ENCODE data around the gene ZNF524. TPM values are rescaled to one million over a fixed set of nuclear protein-coding genes. Genes with fewer than 3 reads are reported as not detected.

Gene ZNF524
- total and polyA plus RNA-seq, 4 donors, result 12.6 to 62.5 (median 28.2) TPM

- WGBS, 2 donors, result 94 to 95% methylated on average over 62 to 73 of the region's 73 CpGs
- no peaks in the 10 kb centered on the region for H3K9me3 ChIP-seq (ENCODE audit: control insufficient read depth in 4 of 4, insufficient read depth in 3 of 4, low read length in 3 of 4)
- no peak for ATAC-seq (ENCODE audit: insufficient read depth, low FRiP score)
- TF ChIP-seq CTCF (IDR thresholded peaks at IDR 0.05; ENCODE audit: control extremely low read depth, extremely low read depth), result no peak
- peaks cover 0 to under 1% (median 0%) of the 10 kb centered on the region in 5 donors for H3K4me1 ChIP-seq (ENCODE audit: control insufficient read depth in 5 of 5, insufficient read depth in 5 of 5, low read length in 5 of 5)
- no peaks in the 10 kb centered on the region for H3K27me3 ChIP-seq (ENCODE audit: control insufficient read depth in 3 of 3, insufficient read depth in 3 of 3, low read length in 2 of 3)
- no peak for DNase-seq
- peaks cover 5 to 30% (median 23%) of the 10 kb centered on the region in 4 donors for H3K36me3 ChIP-seq (ENCODE audit: control insufficient read depth in 4 of 4, insufficient read depth in 4 of 4, low read length in 4 of 4)
- no peak overlapping the region for H3K27ac ChIP-seq (ENCODE audit: low read depth in 1 of 2, low read length in 1 of 2)
- H3K9ac ChIP-seq (ENCODE audit: insufficient read depth in 1 of 2, low read length in 2 of 2), result no peak overlapping the region
- H3K4me3 ChIP-seq, result no peak overlapping the region
Measured at GRCh38 chr19:55592391-55593090, 7.5 kb upstream of the ZNF524 start.

GRCh38 chr19:55593096-55593772, 6.9 kb upstream of the ZNF524 start:
- no peak overlapping the region for H3K4me3 ChIP-seq
- WGBS, 2 donors, result 91% methylated on average over 49 to 68 of the region's 68 CpGs
- no peaks in the 10 kb centered on the region for H3K9me3 ChIP-seq (ENCODE audit: control insufficient read depth in 4 of 4, insufficient read depth in 3 of 4, low read length in 3 of 4)
- no peak overlapping the region for H3K27ac ChIP-seq (ENCODE audit: low read depth in 1 of 2, low read length in 1 of 2)
- no peaks in the 10 kb centered on the region for H3K27me3 ChIP-seq (ENCODE audit: control insufficient read depth in 3 of 3, insufficient read depth in 3 of 3, low read length in 2 of 3)
- no peaks in the 10 kb centered on the region for H3K4me1 ChIP-seq (ENCODE audit: control insufficient read depth in 5 of 5, insufficient read depth in 5 of 5, low read length in 5 of 5)
- TF ChIP-seq CTCF (IDR thresholded peaks at IDR 0.05; ENCODE audit: control extremely low read depth, extremely low read depth), result no peak
- H3K9ac ChIP-seq (ENCODE audit: insufficient read depth in 1 of 2, low read length in 2 of 2), result no peak overlapping the region
- no peak for DNase-seq
- ATAC-seq (ENCODE audit: insufficient read depth, low FRiP score), result no peak
- H3K36me3 ChIP-seq (ENCODE audit: control insufficient read depth in 4 of 4, insufficient read depth in 4 of 4, low read length in 4 of 4), result peaks cover 5 to 33% (median 23%) of the 10 kb centered on the region in 4 donors

- no peak overlapping the region for H3K27ac ChIP-seq (ENCODE audit: low read depth in 1 of 2, low read length in 1 of 2)
- H3K9me3 ChIP-seq (ENCODE audit: control insufficient read depth in 4 of 4, insufficient read depth in 3 of 4, low read length in 3 of 4), result no peaks in the 10 kb centered on the region
- no peaks in the 10 kb centered on the region for H3K27me3 ChIP-seq (ENCODE audit: control insufficient read depth in 3 of 3, insufficient read depth in 3 of 3, low read length in 2 of 3)
- H3K9ac ChIP-seq (ENCODE audit: insufficient read depth in 1 of 2, low read length in 2 of 2), result no peak overlapping the region
- peaks cover 5 to 33% (median 23%) of the 10 kb centered on the region in 4 donors for H3K36me3 ChIP-seq (ENCODE audit: control insufficient read depth in 4 of 4, insufficient read depth in 4 of 4, low read length in 4 of 4)
- no peak for ATAC-seq (ENCODE audit: insufficient read depth, low FRiP score)
- 95% methylated on average over 4 of the region's 4 CpGs for WGBS, 2 donors
- H3K4me1 ChIP-seq (ENCODE audit: control insufficient read depth in 5 of 5, insufficient read depth in 5 of 5, low read length in 5 of 5), result peaks cover 0 to 4% (median 0%) of the 10 kb centered on the region in 5 donors
- no peak for DNase-seq
- TF ChIP-seq CTCF (IDR thresholded peaks at IDR 0.05; ENCODE audit: control extremely low read depth, extremely low read depth), result no peak
- no peak overlapping the region for H3K4me3 ChIP-seq
Measured at GRCh38 chr19:55594996-55595545, 5.0 kb upstream of the ZNF524 start.

Data from lung (tissue), 12 donors.